Measurements from ENCODE around the gene MAGI3.
"Not testable (repeated sequence)": the region's sequence is repeated elsewhere in the genome, so short reads cannot be mapped to it uniquely, and the experiment has no call there.

The MAGI3 gene

GRCh38 chr1:113717506-113717905 lies 327.2 kb downstream of the MAGI3 start:
- H3K14ac ChIP-seq (ENCODE audit: low read length); H3K4ac ChIP-seq (ENCODE audit: low read length); H4K8ac ChIP-seq (ENCODE audit: low read depth, low read length); H3K27ac ChIP-seq (replicated peaks; ENCODE audit: low read length); DNase-seq (ENCODE audit: low spot score); H3K18ac ChIP-seq (ENCODE audit: low read length); H2AFZ ChIP-seq (ENCODE audit: low read length); H2BK5ac ChIP-seq (ENCODE audit: low read length); H3K23ac ChIP-seq (ENCODE audit: low read depth, low read length, poor library complexity); H4K91ac ChIP-seq (ENCODE audit: low read depth, low read length, poor library complexity); H3K9ac ChIP-seq (ENCODE audit: low read depth, low read length, poor library complexity); H3K79me1 ChIP-seq (ENCODE audit: low read depth, low read length); H3K4me2 ChIP-seq (ENCODE audit: insufficient read depth, low read length, poor library complexity, severe bottlenecking); H2AK5ac ChIP-seq (ENCODE audit: low read depth, low read length); H3K27me3 ChIP-seq (ENCODE audit: control insufficient read depth in 3 of 3, insufficient read depth in 3 of 3, low read depth in 1 of 3, low read length in 3 of 3); H3K4me1 ChIP-seq (ENCODE audit: control insufficient read depth in 2 of 2, insufficient read depth in 1 of 2, low read depth in 1 of 2, low read length in 2 of 2); H2BK15ac ChIP-seq (ENCODE audit: low read length); H2BK120ac ChIP-seq (ENCODE audit: low read depth, low read length); H2BK12ac ChIP-seq (ENCODE audit: low read length); H3K4me3 ChIP-seq (ENCODE audit: low read length in 2 of 2): not testable (repeated sequence)
- Histone ChIP-seq H3K9me3 (replicated peaks in 1 of 2; ENCODE audit: control insufficient read depth in 2 of 2, insufficient read depth in 1 of 2, low read depth in 1 of 2, low read length in 2 of 2) (peaks cover 10 to 53% of the 10 kb centered on the region in 2 donors), H3K36me3 (replicated peaks in 1 of 2; ENCODE audit: control insufficient read depth in 2 of 2, insufficient read depth in 2 of 2, low read length in 2 of 2) (peaks cover 21 to 77% of the 10 kb centered on the region in 2 donors)
- WGBS, 2 donors (ENCODE audit: extremely low coverage in 2 of 2, insufficient read length in 2 of 2, insufficient replicate concordance in 1 of 2), result no CpG with 5 or more reads among the region's 6 CpGs

GRCh38 chr1:113718621-113719020 lies 328.3 kb downstream of the MAGI3 start:
- not testable (repeated sequence) for H4K91ac ChIP-seq (ENCODE audit: low read depth, low read length, poor library complexity); H3K4me2 ChIP-seq (ENCODE audit: insufficient read depth, low read length, poor library complexity, severe bottlenecking); H2BK120ac ChIP-seq (ENCODE audit: low read depth, low read length); H2AK5ac ChIP-seq (ENCODE audit: low read depth, low read length); H2BK15ac ChIP-seq (ENCODE audit: low read length); H2AFZ ChIP-seq (ENCODE audit: low read length); H3K23ac ChIP-seq (ENCODE audit: low read depth, low read length, poor library complexity); H3K79me1 ChIP-seq (ENCODE audit: low read depth, low read length); H3K4ac ChIP-seq (ENCODE audit: low read length); H3K9ac ChIP-seq (ENCODE audit: low read depth, low read length, poor library complexity); H3K18ac ChIP-seq (ENCODE audit: low read length); H2BK12ac ChIP-seq (ENCODE audit: low read length); H3K4me1 ChIP-seq (ENCODE audit: control insufficient read depth in 2 of 2, insufficient read depth in 1 of 2, low read depth in 1 of 2, low read length in 2 of 2); H3K4me3 ChIP-seq (ENCODE audit: low read length in 2 of 2); H4K8ac ChIP-seq (ENCODE audit: low read depth, low read length); H2BK5ac ChIP-seq (ENCODE audit: low read length); H3K14ac ChIP-seq (ENCODE audit: low read length); H3K27me3 ChIP-seq (ENCODE audit: control insufficient read depth in 3 of 3, insufficient read depth in 3 of 3, low read depth in 1 of 3, low read length in 3 of 3); H3K27ac ChIP-seq (replicated peaks; ENCODE audit: low read length); DNase-seq (ENCODE audit: low spot score)
- Histone ChIP-seq H3K9me3 (replicated peaks in 1 of 2; ENCODE audit: control insufficient read depth in 2 of 2, insufficient read depth in 1 of 2, low read depth in 1 of 2, low read length in 2 of 2) (peaks cover 10 to 53% of the 10 kb centered on the region in 2 donors), H3K36me3 (replicated peaks in 1 of 2; ENCODE audit: control insufficient read depth in 2 of 2, insufficient read depth in 2 of 2, low read length in 2 of 2) (peaks cover 20 to 77% of the 10 kb centered on the region in 2 donors)
- no CpG with 5 or more reads among the region's 5 CpGs for WGBS, 2 donors (ENCODE audit: extremely low coverage in 2 of 2, insufficient read length in 2 of 2, insufficient replicate concordance in 1 of 2)

GRCh38 chr1:113721010-113721409 lies 330.7 kb downstream of the MAGI3 start:
- no peak overlapping the region for H3K4ac ChIP-seq (ENCODE audit: low read length)
- H3K27ac ChIP-seq (replicated peaks; ENCODE audit: low read length), result no peak overlapping the region
- H4K91ac ChIP-seq (ENCODE audit: low read depth, low read length, poor library complexity), result no peak overlapping the region
- no peak overlapping the region for H3K4me2 ChIP-seq (ENCODE audit: insufficient read depth, low read length, poor library complexity, severe bottlenecking)
- H2BK120ac ChIP-seq (ENCODE audit: low read depth, low read length), result no peak overlapping the region
- H3K36me3 ChIP-seq (replicated peaks in 1 of 2; ENCODE audit: control insufficient read depth in 2 of 2, insufficient read depth in 2 of 2, low read length in 2 of 2), result peaks cover 19 to 83% of the 10 kb centered on the region in 2 donors
- H3K18ac ChIP-seq (ENCODE audit: low read length), result no peak overlapping the region
- H3K4me3 ChIP-seq (ENCODE audit: low read length in 2 of 2), result no peak overlapping the region
- no CpG with 5 or more reads among the region's 2 CpGs for WGBS, 2 donors (ENCODE audit: extremely low coverage in 2 of 2, insufficient read length in 2 of 2, insufficient replicate concordance in 1 of 2)
- peaks cover 10 to 50% of the 10 kb centered on the region in 2 donors for H3K9me3 ChIP-seq (replicated peaks in 1 of 2; ENCODE audit: control insufficient read depth in 2 of 2, insufficient read depth in 1 of 2, low read depth in 1 of 2, low read length in 2 of 2)
- no peaks in the 10 kb centered on the region for H3K27me3 ChIP-seq (ENCODE audit: control insufficient read depth in 3 of 3, insufficient read depth in 3 of 3, low read depth in 1 of 3, low read length in 3 of 3)
- no peak overlapping the region for H2BK12ac ChIP-seq (ENCODE audit: low read length)
- H3K9ac ChIP-seq (ENCODE audit: low read depth, low read length, poor library complexity), result no peak overlapping the region
- H3K23ac ChIP-seq (ENCODE audit: low read depth, low read length, poor library complexity), result no peak overlapping the region
- H3K14ac ChIP-seq (ENCODE audit: low read length), result no peak overlapping the region
- no peaks in the 10 kb centered on the region for H3K4me1 ChIP-seq (ENCODE audit: control insufficient read depth in 2 of 2, insufficient read depth in 1 of 2, low read depth in 1 of 2, low read length in 2 of 2)
- no peak overlapping the region for H2BK15ac ChIP-seq (ENCODE audit: low read length)
- H2BK5ac ChIP-seq (ENCODE audit: low read length), result no peak overlapping the region
- H2AK5ac ChIP-seq (ENCODE audit: low read depth, low read length), result no peak overlapping the region
- no peak for DNase-seq (ENCODE audit: low spot score)
- H4K8ac ChIP-seq (ENCODE audit: low read depth, low read length), result no peak overlapping the region
- no peaks in the 10 kb centered on the region for H3K79me1 ChIP-seq (ENCODE audit: low read depth, low read length)
- no peak overlapping the region for H2AFZ ChIP-seq (ENCODE audit: low read length)

- DNase-seq (ENCODE audit: low spot score), result no peak
- Histone ChIP-seq H2BK15ac (ENCODE audit: low read length) (no peak overlapping the region), H4K8ac (ENCODE audit: low read depth, low read length) (no peak overlapping the region), H2AK5ac (ENCODE audit: low read depth, low read length) (no peak overlapping the region), H2AFZ (ENCODE audit: low read length) (no peak overlapping the region), H3K4ac (ENCODE audit: low read length) (no peak overlapping the region), H3K4me3 (ENCODE audit: low read length in 2 of 2) (no peak overlapping the region), H3K9me3 (replicated peaks in 1 of 2; ENCODE audit: control insufficient read depth in 2 of 2, insufficient read depth in 1 of 2, low read depth in 1 of 2, low read length in 2 of 2) (no peaks in the 10 kb centered on the region), H2BK12ac (ENCODE audit: low read length) (no peak overlapping the region), H3K9ac (ENCODE audit: low read depth, low read length, poor library complexity) (no peak overlapping the region), H3K14ac (ENCODE audit: low read length) (no peak overlapping the region), H2BK5ac (ENCODE audit: low read length) (no peak overlapping the region), H3K4me2 (ENCODE audit: insufficient read depth, low read length, poor library complexity, severe bottlenecking) (no peak overlapping the region), H3K18ac (ENCODE audit: low read length) (no peak overlapping the region), H3K23ac (ENCODE audit: low read depth, low read length, poor library complexity) (no peak overlapping the region), H3K36me3 (replicated peaks in 1 of 2; ENCODE audit: control insufficient read depth in 2 of 2, insufficient read depth in 2 of 2, low read length in 2 of 2) (peaks cover 10 to 83% of the 10 kb centered on the region in 2 donors), H3K27me3 (ENCODE audit: control insufficient read depth in 3 of 3, insufficient read depth in 3 of 3, low read depth in 1 of 3, low read length in 3 of 3) (no peaks in the 10 kb centered on the region), H4K91ac (ENCODE audit: low read depth, low read length, poor library complexity) (no peak overlapping the region), H3K27ac (replicated peaks; ENCODE audit: low read length) (no peak overlapping the region), H3K4me1 (ENCODE audit: control insufficient read depth in 2 of 2, insufficient read depth in 1 of 2, low read depth in 1 of 2, low read length in 2 of 2) (no peaks in the 10 kb centered on the region), H3K79me1 (ENCODE audit: low read depth, low read length) (no peaks in the 10 kb centered on the region), H2BK120ac (ENCODE audit: low read depth, low read length) (no peak overlapping the region)
- WGBS, 2 donors (ENCODE audit: extremely low coverage in 2 of 2, insufficient read length in 2 of 2, insufficient replicate concordance in 1 of 2), result no CpG with 5 or more reads among the region's 5 CpGs
These were observed 342.5 kb downstream of the MAGI3 start for GRCh38 chr1:113732802-113733201.
